GM12892 (cell line): ENCODE results near the gene KCNE1.

ENCODE experiments used
- DNase-seq: peaks from one replicate; pipeline ENCODE4 v3.0.0; 2011; ENCODE audit not compliant: insufficient read length
- FAIRE-seq: peaks from 2 replicates; lab custom pipeline; 2011; peaks lifted over from hg19 to GRCh38; lab: Jason Lieb, UNC
- POLR2A ChIP-seq: IDR thresholded peaks from 2 replicates; pipeline ENCODE4 v1.6.1; 2011; ENCODE audit warnings: low read depth, low read length, control low read depth
- POLR2AphosphoS5 ChIP-seq: IDR thresholded peaks from 2 replicates; pipeline ENCODE4 v1.6.1; 2011; ENCODE audit warnings: low read depth, low read length, control low read depth
- TAF1 ChIP-seq: IDR thresholded peaks from 2 replicates; pipeline ENCODE4 v1.6.1; 2011; ENCODE audit warnings: low read depth, mild to moderate bottlenecking, control low read depth, low read length, borderline replicate concordance

Gene KCNE1

DNA sequence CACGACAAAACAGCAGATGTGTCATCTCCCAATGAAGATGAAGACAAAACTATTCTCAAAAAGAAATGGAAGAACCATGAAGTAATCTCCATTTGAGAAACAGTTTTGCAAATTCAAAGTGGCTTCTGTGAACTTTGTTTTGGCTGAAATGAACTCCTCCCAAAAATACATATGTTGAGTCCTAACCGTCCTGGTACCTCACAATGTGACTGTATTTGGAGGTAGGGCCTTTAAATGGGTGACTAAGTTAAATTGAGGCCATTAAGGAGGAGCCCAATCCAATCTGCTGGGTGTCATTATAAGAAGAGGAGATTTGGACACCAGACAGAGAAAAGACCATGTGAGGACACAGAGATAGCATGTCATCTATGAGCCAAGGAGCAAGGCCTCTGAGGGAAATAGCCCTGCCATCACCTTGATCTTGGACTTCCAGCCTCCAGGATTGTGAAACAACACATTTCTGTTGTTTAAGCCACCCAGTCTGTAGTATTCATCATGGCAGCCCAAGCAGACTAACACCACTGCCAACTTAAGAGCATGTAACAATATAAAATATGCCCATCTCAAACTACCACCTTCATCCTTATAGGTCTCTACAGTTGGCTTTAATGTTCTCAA, 38.3 kb upstream of the KCNE1 start:
- FAIRE-seq (no peak), DNase-seq (no peak)

DNA sequence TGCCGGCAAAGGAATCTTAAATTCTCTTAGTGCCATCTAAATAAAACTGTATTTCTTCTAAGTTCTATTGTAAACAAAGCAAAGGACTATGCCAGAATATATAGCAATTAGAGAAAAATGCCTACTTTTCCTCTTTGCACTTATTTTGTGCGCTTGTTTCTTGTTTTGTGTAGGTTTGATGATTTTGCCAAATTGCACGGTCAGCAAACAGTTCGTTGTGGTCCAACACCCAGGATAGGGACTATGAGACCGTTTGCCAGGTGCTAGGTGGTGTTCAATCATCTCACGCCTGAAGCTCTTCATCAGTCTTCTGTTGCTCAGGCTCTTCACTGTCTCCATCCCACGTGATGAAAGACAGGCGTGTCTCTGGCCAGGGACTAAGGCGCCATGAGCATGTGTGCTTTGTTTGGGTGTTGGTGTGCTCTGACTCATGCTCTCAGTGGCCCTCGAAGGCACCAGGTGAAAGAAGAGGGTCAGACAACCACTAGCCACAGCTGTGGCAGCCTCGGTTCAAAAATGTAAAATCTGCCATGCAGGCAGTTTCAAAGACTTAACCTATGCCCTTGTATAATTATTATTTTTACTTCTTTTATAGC, 36.9 kb upstream of the KCNE1 start:
- no peak for DNase-seq
- TF ChIP-seq POLR2AphosphoS5 = no peak
- no peak for FAIRE-seq

More for the DNA sequence above, 38.3 kb upstream of the KCNE1 start:
- no peak for TF ChIP-seq POLR2AphosphoS5
- no peak for TF ChIP-seq POLR2A
- TF ChIP-seq TAF1 = no peak

DNA sequence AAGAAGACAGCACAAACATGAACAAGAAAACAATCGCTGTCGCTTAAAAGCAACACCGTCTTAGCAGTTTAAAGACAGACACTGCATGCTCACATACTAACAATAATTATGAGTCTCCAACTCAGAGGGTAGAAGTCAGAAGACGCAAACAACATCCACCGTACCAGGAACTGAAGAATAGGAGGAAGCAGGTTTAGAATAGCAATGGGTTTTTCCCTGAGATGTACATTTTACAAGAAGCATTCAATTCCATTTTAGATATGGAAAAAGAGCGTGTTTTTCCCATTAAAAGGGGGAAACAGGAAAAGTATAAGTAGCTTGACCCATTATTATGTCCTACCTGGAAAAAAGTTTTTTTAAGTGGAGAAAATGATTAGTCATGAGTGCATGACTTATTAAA, 34.5 kb upstream of the KCNE1 start:
- FAIRE-seq = peak; percentile 33
- no peak for DNase-seq
- TF ChIP-seq TAF1 = no peak

DNA sequence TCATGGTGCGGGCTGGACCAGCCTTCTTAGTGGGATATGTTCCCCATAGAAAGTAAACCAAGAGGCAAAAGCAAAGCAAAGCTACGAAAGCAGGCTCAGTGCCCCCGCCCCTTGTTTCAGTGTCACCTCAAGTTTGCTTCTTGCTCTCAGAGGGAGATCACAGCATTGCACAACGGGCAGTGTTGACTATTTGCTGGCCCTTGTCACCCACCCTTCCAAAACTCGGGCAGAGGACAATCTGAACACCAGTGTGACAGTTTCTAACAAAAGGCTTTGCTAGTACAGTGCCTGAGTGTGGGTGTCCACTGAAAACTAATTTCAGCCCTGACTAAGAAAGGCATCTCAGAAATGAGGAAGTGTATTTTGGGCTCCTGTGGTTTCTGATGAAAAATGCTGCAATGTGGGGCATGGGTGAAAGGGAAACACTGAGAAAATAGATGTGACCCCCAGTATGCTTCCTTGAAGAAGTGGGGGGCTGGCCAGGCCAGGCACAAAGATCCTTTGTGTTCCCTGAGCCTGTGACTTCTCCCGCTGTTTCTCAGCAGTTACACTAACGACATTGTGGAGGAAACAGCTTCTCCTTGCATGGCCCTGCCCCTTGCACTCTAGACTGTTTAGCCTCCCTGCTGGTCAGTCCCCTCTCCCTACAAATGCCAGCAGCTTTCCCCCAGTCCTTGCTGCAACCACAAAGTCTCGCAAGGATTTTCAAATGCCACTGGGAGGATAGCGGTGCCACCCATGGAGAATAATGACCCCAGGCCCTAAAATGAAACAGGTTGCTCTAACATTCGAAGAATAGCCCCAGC, 33.3 kb upstream of the KCNE1 start:
- DNase-seq (peak; percentile 38), FAIRE-seq (peak; percentile 93)
- TF ChIP-seq TAF1 = peak; percentile 56; the same call in 1 of the 2 replicates
- peak; percentile 65 for TF ChIP-seq POLR2AphosphoS5
- TF ChIP-seq POLR2A = peak; percentile 71

DNA sequence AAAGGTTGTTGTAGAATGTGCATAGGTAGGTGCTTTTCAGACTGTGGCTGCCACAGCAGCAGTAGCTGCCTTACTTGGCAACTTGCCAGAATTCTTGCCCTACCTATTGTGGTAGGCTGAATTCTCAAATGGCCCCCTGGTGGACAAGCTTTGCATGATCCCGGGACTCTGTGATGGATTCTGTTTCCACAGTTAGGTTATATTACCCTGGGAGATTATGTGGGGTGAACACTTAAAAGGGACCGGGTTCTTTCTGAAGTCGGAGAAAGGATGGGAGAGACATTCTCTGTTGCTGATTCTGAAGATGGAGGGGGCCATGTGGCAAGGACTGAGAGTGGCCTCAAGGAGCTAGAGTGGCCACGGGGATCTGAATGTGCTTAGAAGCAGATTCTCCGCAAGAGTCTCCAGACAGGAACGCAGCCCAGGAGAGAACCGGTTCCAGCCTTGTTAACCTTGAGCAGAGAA, 32.1 kb upstream of the KCNE1 start:
- no peak for DNase-seq
- peak; percentile 60 for FAIRE-seq
- no peak for TF ChIP-seq TAF1
- no peak; the same call in 1 of the 2 replicates for TF ChIP-seq POLR2AphosphoS5
- TF ChIP-seq POLR2A = no peak

DNA sequence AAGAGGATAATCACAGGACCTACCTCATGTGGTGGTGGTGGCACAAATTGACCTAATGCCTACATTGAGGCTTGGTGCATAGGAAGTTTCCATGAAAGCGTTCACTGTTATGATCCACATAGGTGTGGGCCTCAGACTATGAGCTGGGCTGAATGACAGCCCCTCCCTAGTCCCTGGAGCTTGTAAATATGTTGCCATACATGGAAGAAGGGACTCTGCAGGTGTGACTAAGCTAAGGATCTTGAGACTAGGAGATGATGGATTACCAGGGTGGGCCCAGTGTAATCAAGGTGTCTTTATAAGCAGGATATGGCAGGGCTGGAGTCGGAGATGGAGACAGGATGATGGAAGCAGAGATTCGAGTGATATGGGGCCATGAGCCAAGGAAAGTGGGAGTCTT, 31.0 kb upstream of the KCNE1 start:
- DNase-seq = no peak
- no peak for FAIRE-seq
- TF ChIP-seq POLR2AphosphoS5 = no peak
- TF ChIP-seq TAF1 = no peak
- no peak for TF ChIP-seq POLR2A

DNA sequence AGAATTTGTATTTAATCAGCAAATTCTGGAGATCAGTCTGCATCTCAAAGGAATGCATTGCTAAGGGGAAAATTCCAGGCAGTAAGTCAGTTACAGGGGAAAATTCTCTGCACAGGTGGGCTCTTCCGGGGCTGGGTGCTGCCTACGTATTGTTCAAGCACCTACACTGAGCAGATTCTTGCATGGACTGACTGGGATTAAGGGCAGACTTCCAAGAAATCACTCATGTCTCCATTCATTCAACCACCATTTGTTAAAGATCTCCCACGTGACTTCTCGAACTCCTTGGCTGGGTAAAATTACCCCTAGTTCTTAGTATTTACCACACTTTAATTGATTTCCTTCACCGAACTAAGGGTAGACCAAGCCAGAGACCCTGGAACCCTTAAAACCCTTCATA, 28.2 kb upstream of the KCNE1 start:
- no peak for TF ChIP-seq TAF1
- no peak for TF ChIP-seq POLR2A
- no peak for TF ChIP-seq POLR2AphosphoS5
- no peak for DNase-seq
- no peak for FAIRE-seq

DNA sequence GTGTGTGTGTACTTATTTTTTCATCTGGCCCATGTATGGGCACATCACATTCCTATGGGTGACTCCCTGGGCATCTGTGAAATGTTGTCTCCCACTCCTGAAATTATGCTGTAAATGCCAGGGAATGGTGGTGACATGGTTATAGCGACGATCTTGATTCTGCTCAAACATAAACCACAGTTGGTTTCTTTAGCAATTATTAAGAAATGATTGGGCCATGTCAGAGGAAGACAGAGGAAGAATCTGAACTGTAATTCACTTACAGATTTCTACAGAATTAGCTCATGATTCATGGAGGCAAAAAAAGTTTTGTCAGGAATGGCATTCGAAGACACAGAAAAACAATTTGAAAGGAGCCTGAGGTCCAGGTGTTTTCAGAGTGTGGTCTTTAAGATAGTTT, 25.8 kb upstream of the KCNE1 start:
- DNase-seq (no peak), FAIRE-seq (no peak)
- TF ChIP-seq TAF1 (no peak), POLR2AphosphoS5 (no peak), POLR2A (no peak)

DNA sequence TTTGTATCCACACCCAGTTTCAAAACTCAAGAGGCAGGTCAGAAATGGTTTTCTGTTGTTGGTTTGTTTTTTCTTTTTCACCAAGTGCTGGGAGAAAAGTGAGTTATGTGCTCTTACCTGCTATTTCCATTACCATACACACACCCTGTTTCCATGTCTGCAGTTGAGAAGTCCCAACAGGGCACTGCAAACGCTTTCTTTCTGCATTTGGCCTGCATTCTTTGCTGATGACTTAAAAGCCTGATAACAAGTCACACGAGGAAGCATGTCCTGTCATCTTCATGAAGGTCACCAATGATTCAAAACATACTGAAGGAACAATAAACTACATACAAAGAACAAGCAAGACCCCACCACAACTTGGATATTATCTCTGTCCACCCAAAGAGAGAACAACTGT, 24.8 kb upstream of the KCNE1 start:
- DNase-seq (no peak), FAIRE-seq (peak; percentile 69)
- TF ChIP-seq POLR2AphosphoS5 (no peak), TAF1 (no peak), POLR2A (no peak)

DNA sequence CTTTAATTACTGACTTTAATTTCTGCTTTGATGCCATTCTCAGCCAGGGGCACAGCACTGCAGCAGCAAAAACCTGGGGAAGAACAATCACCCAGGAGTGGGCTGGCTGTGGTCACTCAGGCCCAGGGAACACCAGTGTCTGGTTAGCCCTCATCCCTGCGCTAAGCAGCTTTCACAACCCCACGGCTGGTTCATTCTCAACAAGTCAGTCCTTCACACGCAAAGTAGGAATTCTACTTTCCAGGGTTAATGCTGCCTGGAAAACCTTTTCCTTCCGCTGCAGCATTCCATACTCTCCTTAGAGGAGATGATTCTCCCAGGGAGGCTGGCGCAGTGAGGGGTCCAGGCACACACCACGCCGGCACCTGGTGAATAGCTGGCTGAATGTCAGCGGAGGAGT, 24.3 kb upstream of the KCNE1 start:
- DNase-seq = no peak
- no peak for FAIRE-seq
- TF ChIP-seq POLR2A (no peak), POLR2AphosphoS5 (no peak), TAF1 (no peak)

DNA sequence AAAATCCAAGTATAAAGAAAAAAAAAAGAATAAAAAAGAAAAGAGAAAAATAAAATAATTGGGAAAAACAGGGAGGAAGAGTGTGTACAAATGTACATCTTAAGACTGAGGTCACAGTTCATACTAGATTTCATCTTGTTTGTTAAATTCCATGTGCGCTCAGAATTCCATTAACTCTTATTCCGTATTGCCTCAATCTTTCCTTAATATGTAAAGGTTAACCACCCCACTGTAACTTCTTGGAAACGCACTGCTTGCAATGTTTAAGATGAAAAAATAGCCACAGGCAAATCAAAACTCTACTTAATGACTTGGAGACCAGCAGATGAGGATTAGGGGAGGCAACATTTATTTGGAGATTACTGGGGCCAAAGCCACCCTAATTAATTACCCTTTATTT, 23.9 kb upstream of the KCNE1 start:
- no peak for FAIRE-seq
- TF ChIP-seq TAF1 (no peak), POLR2AphosphoS5 (no peak), POLR2A (no peak)
- DNase-seq = no peak

DNA sequence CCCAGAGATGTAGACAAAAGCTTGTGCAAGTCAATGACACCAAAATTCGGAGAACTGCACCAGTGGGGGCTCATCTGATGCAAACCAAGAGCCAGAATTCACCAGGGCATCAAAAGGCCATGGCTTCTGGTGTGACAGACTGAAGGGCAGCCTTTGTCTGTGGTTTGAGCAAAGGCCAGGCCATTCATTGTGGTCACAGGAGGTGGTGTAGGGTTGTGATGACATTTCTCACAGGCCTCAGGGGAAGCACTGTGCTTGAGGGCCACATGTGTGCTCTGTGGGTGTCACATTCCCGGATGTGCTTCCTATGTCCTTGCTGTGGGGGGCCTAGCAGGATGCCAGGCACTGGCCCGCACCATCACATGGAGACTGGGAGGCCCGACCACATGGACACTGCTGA, 22.5 kb upstream of the KCNE1 start:
- no peak for TF ChIP-seq POLR2AphosphoS5
- TF ChIP-seq TAF1 = no peak
- no peak for TF ChIP-seq POLR2A
- FAIRE-seq = no peak
- no peak for DNase-seq
